Left renal cortex interstitium (tissue), 4 donors: ENCODE data around the gene FGF12. TPM values are rescaled to one million over a fixed set of nuclear protein-coding genes. Genes with fewer than 3 reads are reported as not detected.

ENCODE experiments used
- DNase-seq, 4 donors: peaks; one replicate each; pipeline ENCODE4 v3.0.0-alpha.2; 2013; ENCODE audit warnings: low read depth in 4 of 4, low spot score in 2 of 4, missing footprints in 1 of 4
- polyA plus RNA-seq, 4 donors: library from polyadenylated mRNA; unstranded; fragments of 120-200 nt; gene quantifications; one replicate each; pipeline ENCODE4 v1.2.1, GENCODE V29; 2013; ENCODE audit not compliant: insufficient read length in 4 of 4

Gene FGF12
- polyA plus RNA-seq, 4 donors = 5.2 to 7.6 (median 6.6) TPM

GRCh38 chr3:192279664-192280063, 447.7 kb downstream of the FGF12 start:
- no peak for DNase-seq

- DNase-seq = no peak
These were observed 449.9 kb downstream of the FGF12 start for GRCh38 chr3:192277477-192277876.

GRCh38 chr3:192275741-192276355, 451.5 kb downstream of the FGF12 start:
- no peak for DNase-seq

- no peak for DNase-seq
These were observed 453.7 kb downstream of the FGF12 start for GRCh38 chr3:192273697-192274010.

- DNase-seq = no peak
These were observed 454.2 kb downstream of the FGF12 start for GRCh38 chr3:192273001-192273696.

- no peak for DNase-seq
These were observed 465.3 kb downstream of the FGF12 start for GRCh38 chr3:192262001-192262400.

GRCh38 chr3:192261135-192261534, 466.2 kb downstream of the FGF12 start:
- DNase-seq = no peak

- DNase-seq = no peak
These were observed 467.0 kb downstream of the FGF12 start for GRCh38 chr3:192260116-192261010.

GRCh38 chr3:192259661-192260060, 467.7 kb downstream of the FGF12 start:
- no peak for DNase-seq

GRCh38 chr3:192258721-192259120, 468.6 kb downstream of the FGF12 start:
- DNase-seq = no peak

GRCh38 chr3:192255839-192256238, 471.5 kb downstream of the FGF12 start:
- no peak for DNase-seq

- no peak for DNase-seq
These were observed 474.0 kb downstream of the FGF12 start for GRCh38 chr3:192253138-192253887.

GRCh38 chr3:192249516-192249915, 477.8 kb downstream of the FGF12 start:
- no peak for DNase-seq

- no peak for DNase-seq
These were observed 480.3 kb downstream of the FGF12 start for GRCh38 chr3:192246847-192247559.

- DNase-seq = no peak
These were observed 482.8 kb downstream of the FGF12 start for GRCh38 chr3:192244591-192244990.

GRCh38 chr3:192239956-192240355, 487.4 kb downstream of the FGF12 start:
- no peak for DNase-seq

- DNase-seq = no peak
These were observed 489.2 kb downstream of the FGF12 start for GRCh38 chr3:192237992-192238608.

GRCh38 chr3:192229866-192230265, 497.5 kb downstream of the FGF12 start:
- DNase-seq = no peak

- DNase-seq = no peak
These were observed 502.6 kb downstream of the FGF12 start for GRCh38 chr3:192224634-192225155.

- DNase-seq = no peak
These were observed 503.5 kb downstream of the FGF12 start for GRCh38 chr3:192223815-192224214.
